Lower leg skin (tissue), 4 donors: ENCODE results near the gene ST14. TPM values are rescaled to one million over a fixed set of nuclear protein-coding genes. Genes with fewer than 3 reads are reported as not detected.

Experiments
- DNase-seq, 2 donors: peaks; one replicate each; pipeline ENCODE4 v3.0.0-alpha.2; 2019; ENCODE audit warnings: low spot score in 2 of 2
- H3K4me3 ChIP-seq: fragments of 200-600 bp; sonication (generic); 2 replicates; pipeline ENCODE4 v1.5.1; 2017; ENCODE audit warnings: mild to moderate bottlenecking, low read depth; ENCODE audit not compliant: poor library complexity, severe bottlenecking
- POLR2A ChIP-seq, 2 donors: fragments of 450-650 bp; IDR thresholded peaks; one replicate each; pipeline ENCODE4 v1.6.1; 2016 to 2017; ENCODE audit warnings: antibody characterized with exemption in 2 of 2, mild to moderate bottlenecking in 1 of 2, moderate library complexity in 1 of 2
- WGBS, 2 donors: methylation state at CpG; one replicate each; pipeline ENCODE4 v1.1.5; 2018; 5-methylcytosine and 5-hydroxymethylcytosine counted together
- intact Hi-C: fragments of 100-400 bp; cut with DNase I; formaldehyde crosslinking; loops from one replicate; pipeline ENCODE4 v1.15.0; 2023; ENCODE audit warnings: low total_unique reads
- total RNA-seq, 4 donors: library from RNA; depleted of rRNA; stranded (reverse); fragments of >200 nt; gene quantifications; one replicate each; pipeline ENCODE4 v1.1.0, GENCODE V29; 2016
- TF ChIP-seq, protein P1 (sequence below), 3 donors: fragments of 450-650 bp; IDR thresholded peaks; one replicate each; pipeline ENCODE4 v1.5.1; 2016; ENCODE audit warnings: antibody characterized with exemption in 3 of 3, mild to moderate bottlenecking in 3 of 3, moderate library complexity in 2 of 3

The ST14 gene
- total RNA-seq, 4 donors from 2014 or later, result 75.4 to 107 (median 87.1) TPM

DNA sequence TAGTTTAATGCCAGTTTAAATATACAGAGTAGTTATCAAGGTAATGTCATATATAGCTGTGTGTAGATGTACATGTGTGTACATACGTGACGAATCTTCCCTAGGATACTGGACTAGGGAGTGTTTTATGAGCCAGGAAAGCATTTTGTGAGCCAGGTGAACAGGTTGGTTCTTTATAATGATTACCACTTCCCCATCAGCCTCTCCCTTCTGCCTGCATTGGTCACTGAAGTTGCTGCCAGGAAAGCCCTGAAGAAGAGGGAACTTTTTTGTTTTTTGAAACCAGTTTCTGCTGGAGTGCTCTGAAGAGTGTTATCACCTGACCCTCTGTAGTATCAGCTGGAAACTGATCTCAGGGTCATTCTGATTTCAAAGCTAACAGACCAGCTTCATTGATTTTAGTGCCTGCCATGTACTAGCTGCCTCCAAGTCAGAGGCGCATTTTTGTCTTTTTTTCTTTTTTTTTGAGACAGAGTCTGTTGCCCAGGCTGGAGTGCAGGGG, 14.2 kb upstream of the ST14 start:
- DNase-seq, result no peak
- intact Hi-C loops, result no loop called here
- WGBS, 2 donors, result 94 to 97% methylated on average over 3 of the region's 3 CpGs
- TF ChIP-seq, protein P1, sequence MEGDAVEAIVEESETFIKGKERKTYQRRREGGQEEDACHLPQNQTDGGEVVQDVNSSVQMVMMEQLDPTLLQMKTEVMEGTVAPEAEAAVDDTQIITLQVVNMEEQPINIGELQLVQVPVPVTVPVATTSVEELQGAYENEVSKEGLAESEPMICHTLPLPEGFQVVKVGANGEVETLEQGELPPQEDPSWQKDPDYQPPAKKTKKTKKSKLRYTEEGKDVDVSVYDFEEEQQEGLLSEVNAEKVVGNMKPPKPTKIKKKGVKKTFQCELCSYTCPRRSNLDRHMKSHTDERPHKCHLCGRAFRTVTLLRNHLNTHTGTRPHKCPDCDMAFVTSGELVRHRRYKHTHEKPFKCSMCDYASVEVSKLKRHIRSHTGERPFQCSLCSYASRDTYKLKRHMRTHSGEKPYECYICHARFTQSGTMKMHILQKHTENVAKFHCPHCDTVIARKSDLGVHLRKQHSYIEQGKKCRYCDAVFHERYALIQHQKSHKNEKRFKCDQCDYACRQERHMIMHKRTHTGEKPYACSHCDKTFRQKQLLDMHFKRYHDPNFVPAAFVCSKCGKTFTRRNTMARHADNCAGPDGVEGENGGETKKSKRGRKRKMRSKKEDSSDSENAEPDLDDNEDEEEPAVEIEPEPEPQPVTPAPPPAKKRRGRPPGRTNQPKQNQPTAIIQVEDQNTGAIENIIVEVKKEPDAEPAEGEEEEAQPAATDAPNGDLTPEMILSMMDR (IDR thresholded peaks at IDR 0.05), result no peak
- no peak for TF ChIP-seq POLR2A (IDR thresholded peaks at IDR 0.05)
- no peak overlapping the region for H3K4me3 ChIP-seq

GRCh38 chr11:130145975-130146776, 13.4 kb upstream of the ST14 start:
- TF ChIP-seq, protein P1 (IDR thresholded peaks at IDR 0.05), result no peak
- no peak for TF ChIP-seq POLR2A (IDR thresholded peaks at IDR 0.05)
- intact Hi-C loops, result no loop called here
- 60 to 61% methylated on average over 14 to 15 of the region's 15 CpGs for WGBS, 2 donors
- no peak overlapping the region for H3K4me3 ChIP-seq
- no peak for DNase-seq

DNA sequence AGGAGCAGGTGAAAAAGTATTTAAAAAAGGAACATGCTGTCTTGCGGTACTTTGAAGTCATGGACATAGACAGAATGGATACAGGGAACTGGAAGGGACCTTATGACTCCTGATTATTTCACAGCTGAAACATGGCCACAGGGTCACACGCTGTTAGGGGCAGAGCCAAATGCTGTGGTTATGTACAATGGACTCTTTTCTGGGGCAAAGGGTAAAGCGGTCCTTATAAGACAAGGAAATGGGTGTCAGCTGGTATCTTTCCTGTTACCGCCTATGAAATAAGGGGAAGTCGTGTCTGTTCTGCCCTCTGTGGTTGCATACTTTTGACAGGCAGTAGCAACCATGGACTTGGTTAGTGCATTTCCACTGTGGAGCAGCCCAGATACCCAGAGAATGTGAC, 12.8 kb upstream of the ST14 start:
- peak in 1 of 2 donors; percentile 62 for DNase-seq
- no peak overlapping the region for H3K4me3 ChIP-seq
- intact Hi-C loops, result no loop called here
- 58 to 69% methylated on average over 5 of the region's 5 CpGs for WGBS, 2 donors
- TF ChIP-seq, protein P1 (IDR thresholded peaks at IDR 0.05), result no peak
- TF ChIP-seq POLR2A (IDR thresholded peaks at IDR 0.05), result no peak

DNA sequence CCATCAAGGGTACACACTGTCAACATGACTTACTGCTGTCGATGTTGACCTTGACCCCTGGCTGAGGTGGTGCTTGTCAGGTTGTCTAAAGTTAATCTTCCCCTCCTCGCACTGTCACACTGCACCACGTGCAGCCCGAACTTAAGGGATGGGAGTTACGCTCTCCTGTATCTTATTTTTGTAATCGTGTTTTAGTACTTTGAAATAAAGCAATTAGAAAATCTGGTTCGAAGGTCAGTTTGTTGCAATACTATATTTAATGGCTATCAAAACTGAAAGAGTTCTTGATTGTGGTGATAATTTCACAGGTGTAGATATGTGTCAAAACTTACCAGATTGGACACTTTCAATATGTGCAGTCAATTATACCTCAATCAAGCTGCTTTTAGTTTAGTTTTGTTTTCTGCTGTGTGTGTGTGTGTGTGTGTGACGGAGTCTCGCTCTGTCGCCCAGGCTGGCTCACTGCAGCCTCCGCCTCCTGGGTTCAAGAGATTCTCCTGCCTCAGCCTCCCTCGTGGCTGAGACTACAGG, 10.7 kb upstream of the ST14 start:
- TF ChIP-seq, protein P1 (IDR thresholded peaks at IDR 0.05), result no peak
- TF ChIP-seq POLR2A (IDR thresholded peaks at IDR 0.05), result no peak
- intact Hi-C loops, result no loop called here
- WGBS, 2 donors, result 93 to 97% methylated on average over 12 of the region's 12 CpGs
- H3K4me3 ChIP-seq, result no peak overlapping the region
- no peak for DNase-seq

GRCh38 chr11:130150790-130151189, 8.8 kb upstream of the ST14 start:
- TF ChIP-seq POLR2A (IDR thresholded peaks at IDR 0.05), result no peak
- TF ChIP-seq, protein P1 (IDR thresholded peaks at IDR 0.05), result no peak
- no peak for DNase-seq
- intact Hi-C loops, result loop anchor here (5.0 kb wide), 1 partner anchor 528 kb away; no protein-coding TSS in a partner anchor
- 87% methylated on average over 7 of the region's 7 CpGs for WGBS, 2 donors
- H3K4me3 ChIP-seq, result no peak overlapping the region
